ENCODE measurements around the gene GALNT9.

GRCh38 chr12:132354211-132354981, 25.0 kb upstream of the GALNT9 start:
- TF ChIP-seq, protein P1, sequence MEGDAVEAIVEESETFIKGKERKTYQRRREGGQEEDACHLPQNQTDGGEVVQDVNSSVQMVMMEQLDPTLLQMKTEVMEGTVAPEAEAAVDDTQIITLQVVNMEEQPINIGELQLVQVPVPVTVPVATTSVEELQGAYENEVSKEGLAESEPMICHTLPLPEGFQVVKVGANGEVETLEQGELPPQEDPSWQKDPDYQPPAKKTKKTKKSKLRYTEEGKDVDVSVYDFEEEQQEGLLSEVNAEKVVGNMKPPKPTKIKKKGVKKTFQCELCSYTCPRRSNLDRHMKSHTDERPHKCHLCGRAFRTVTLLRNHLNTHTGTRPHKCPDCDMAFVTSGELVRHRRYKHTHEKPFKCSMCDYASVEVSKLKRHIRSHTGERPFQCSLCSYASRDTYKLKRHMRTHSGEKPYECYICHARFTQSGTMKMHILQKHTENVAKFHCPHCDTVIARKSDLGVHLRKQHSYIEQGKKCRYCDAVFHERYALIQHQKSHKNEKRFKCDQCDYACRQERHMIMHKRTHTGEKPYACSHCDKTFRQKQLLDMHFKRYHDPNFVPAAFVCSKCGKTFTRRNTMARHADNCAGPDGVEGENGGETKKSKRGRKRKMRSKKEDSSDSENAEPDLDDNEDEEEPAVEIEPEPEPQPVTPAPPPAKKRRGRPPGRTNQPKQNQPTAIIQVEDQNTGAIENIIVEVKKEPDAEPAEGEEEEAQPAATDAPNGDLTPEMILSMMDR (IDR thresholded peaks at IDR 0.05; ENCODE audit: low read depth, low read length): no peak
- TF ChIP-seq EZH2phosphoT487 (IDR thresholded peaks at IDR 0.05; ENCODE audit: low read depth): no peak

Data from OCI-LY3 (cell line).